Activated CD8-positive, alpha-beta memory T cell treated with anti-CD3 and anti-CD28 coated beads for 24 hours (primary cell): Measurements from ENCODE around the gene LEFTY1.
"Not testable (repeated sequence)": the region's sequence is repeated elsewhere in the genome, so short reads cannot be mapped to it uniquely, and the experiment has no call there.

ENCODE experiments used
- DNase-seq: peaks from one replicate; pipeline ENCODE4 v3.0.0-alpha.2; 2020

Gene LEFTY1, protein sequence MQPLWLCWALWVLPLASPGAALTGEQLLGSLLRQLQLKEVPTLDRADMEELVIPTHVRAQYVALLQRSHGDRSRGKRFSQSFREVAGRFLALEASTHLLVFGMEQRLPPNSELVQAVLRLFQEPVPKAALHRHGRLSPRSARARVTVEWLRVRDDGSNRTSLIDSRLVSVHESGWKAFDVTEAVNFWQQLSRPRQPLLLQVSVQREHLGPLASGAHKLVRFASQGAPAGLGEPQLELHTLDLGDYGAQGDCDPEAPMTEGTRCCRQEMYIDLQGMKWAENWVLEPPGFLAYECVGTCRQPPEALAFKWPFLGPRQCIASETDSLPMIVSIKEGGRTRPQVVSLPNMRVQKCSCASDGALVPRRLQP

DNA sequence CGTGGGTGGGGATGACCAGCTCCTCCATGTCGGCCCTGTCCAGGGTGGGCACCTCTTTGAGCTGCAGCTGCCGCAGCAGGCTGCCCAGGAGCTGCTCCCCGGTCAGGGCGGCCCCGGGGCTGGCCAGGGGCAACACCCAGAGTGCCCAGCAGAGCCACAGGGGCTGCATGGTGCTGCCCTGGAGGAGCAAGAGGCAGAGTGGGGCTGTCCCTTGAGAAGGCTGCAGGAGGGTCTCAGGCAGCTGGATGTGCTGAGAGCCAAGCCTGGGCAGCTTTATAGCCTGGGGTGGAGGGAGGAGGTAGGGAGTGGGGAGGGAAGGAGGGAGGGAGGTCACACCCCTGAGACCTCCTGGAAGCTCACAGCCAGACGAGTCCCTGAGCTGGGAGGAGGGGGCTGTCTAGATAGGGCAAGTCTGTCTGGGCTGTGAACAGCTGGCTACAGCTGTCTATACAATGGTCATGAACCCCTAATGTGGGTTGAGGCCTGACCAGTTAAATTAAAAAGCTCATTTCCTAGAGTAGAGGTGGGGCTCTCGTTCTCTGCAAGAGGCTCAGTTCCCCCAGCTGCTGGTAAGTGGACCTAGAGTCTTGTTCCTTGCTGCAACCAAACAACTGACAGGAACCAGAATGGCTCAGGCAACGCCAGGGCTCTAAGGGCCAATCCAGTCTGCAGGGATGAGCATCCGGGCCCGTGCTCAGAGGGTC, at the start of gene LEFTY1:
LEFTY1 (minus strand) TSS at position 249 of the 704 bp plus-strand sequence; CDS start at position 169, 80 bp downstream.
- no peak for DNase-seq

- DNase-seq: no peak
Observed at GRCh38 chr1:225937048-225937968, 48.4 kb upstream of the LEFTY1 start.

DNA sequence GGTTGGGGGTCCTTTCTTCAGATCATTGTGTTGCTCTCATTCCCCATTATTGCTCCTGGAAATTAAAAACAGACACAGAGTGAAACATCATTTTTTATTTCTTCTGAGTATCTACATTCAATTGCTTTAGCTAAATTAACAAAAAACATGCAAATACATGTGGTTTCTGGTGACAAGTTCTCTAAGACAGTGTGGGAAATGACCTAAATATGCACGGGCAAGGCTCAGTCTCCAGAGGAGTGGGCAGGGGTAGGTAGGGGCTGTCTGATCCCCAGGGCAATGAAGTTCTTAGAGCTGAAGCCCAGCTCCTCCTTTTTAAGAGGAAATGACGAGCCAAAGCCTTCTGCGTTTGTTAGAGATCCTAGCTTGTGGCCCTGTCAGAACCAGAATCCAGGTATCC, 47.6 kb upstream of the LEFTY1 start:
- DNase-seq: no peak

GRCh38 chr1:225936086-225936485, 47.1 kb upstream of the LEFTY1 start:
- not testable (repeated sequence) for DNase-seq

DNA sequence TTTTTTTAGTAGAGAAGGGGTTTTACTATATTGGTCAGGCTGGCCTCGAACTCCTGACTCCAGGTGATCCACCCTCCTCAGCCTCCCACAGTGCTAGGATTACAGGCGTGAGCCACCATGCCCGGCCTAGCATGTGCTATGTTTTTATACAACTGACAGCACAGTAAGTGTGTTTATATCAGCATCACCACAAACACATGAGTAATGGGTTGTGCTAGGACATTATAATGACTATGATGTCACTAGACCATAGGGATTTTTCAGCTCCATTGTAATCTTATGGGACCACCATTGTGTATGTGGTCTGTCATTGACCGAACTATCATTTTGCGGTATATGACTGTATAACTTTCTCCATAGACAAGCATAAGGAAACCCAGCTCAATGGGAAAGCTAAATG, 45.8 kb upstream of the LEFTY1 start:
- no peak for DNase-seq

DNA sequence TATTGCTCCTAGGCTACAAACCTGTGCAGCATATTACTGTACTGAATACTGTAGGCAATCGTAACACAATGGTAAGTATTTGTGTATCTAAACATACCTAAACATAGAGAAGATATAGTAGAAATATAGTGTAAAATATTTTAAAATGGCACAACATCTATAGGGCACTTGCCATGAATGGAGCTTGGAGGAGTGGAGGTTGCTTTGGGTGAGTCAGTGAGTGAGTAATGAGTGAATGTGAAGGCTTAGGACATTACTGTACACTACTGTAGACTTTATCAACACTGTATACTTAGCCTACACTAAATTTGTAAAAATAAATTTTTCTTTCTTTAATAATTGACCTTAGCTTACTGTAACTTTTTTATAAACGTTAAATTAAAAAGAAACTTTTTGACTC, 44.1 kb upstream of the LEFTY1 start:
- DNase-seq: no peak

- no peak for DNase-seq
Observed at GRCh38 chr1:225931270-225932136, 42.6 kb upstream of the LEFTY1 start.

DNA sequence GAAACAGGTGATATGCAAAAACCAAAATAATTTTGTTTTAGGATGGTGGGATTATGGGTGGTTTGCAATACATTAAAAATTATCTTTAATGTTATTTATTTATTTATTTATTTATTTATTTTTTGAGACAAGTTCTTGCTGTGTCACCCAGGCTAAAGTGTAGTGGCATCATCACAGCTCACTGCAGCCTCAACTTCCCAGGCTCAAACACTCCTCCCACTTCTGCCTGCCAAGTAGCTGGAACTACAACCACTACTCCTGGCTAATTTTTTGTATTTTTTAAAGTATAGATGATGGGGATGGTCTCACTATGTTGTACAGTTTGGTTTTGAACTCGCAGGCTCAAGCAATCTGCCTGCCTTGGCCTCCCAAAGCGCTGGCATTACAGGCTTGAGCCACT, 41.6 kb upstream of the LEFTY1 start:
- no peak for DNase-seq

- not testable (repeated sequence) for DNase-seq
Observed at GRCh38 chr1:225929462-225929861, 40.5 kb upstream of the LEFTY1 start.

DNA sequence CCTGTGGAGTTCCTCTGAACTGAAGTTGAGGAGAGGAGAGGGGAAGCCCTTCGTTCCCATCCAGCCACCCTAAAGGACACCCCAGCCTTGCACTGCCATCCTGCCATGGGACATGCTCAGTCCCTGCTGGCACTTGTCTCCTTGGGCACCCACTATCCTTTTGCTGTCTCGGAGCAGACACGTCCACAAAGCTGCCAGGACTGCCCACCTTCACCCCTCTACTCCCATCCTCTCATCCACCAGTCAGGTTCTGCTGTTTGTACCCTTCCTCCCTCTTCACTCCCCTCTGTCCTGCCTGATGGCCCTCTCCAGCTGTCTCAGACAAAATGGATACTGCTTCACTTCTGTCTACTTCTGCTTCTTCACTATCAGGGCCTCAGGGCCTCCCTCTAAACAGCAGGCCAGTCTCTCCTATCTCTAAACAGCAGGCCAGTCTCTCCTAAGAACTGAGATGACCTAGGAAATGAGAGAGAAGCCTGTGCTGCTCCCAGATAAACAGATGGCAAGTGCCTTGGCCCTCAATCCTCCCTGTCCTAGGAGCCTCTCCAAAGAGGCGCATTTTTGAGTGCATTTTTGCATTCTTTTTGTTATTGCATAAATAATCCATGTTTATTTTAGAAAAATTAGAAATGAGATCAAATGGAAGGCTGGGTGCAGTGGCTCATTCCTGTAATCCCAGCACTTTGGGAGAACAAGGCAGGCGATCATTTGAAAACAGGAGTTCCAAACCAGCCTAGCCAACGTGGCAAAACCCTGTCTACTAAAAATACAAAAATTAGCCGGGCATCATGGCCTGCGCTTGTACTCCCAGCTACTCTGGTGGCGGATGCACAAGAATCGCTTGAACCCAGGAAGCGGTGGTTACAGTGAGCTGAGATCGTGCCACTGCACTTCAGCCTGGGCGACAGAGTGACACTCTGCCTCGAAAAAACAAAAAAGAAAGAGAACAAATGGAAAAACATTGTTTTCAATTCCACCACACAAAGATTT, 39.5 kb upstream of the LEFTY1 start:
- no peak for DNase-seq

DNA sequence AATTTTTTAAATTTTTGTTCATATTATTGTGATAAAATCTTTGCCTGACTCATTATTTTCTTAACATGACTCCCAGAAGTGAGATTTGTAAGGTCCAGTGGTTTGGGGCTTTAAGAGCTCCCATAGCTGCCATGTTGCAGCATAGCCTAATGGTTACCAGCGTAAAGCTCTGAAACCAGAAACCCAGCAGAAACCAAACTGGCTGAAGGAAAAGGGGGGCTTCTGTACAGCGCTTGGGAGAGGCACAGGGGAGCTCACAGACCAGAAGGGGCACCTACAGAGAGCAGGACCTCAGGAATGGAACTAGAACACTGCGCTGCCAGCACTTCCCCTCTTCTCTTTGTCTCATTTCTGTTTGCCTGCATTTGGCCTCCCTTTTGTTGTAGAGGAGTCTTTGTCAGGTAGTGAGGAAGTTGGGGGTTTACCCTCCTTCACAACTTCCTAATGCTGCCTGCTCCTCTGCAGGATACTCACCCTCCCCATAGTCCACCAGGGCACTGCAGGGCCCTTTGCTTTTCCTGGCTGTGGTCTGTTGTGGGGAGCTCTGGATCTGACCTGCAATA, 37.7 kb upstream of the LEFTY1 start:
- no peak for DNase-seq

DNA sequence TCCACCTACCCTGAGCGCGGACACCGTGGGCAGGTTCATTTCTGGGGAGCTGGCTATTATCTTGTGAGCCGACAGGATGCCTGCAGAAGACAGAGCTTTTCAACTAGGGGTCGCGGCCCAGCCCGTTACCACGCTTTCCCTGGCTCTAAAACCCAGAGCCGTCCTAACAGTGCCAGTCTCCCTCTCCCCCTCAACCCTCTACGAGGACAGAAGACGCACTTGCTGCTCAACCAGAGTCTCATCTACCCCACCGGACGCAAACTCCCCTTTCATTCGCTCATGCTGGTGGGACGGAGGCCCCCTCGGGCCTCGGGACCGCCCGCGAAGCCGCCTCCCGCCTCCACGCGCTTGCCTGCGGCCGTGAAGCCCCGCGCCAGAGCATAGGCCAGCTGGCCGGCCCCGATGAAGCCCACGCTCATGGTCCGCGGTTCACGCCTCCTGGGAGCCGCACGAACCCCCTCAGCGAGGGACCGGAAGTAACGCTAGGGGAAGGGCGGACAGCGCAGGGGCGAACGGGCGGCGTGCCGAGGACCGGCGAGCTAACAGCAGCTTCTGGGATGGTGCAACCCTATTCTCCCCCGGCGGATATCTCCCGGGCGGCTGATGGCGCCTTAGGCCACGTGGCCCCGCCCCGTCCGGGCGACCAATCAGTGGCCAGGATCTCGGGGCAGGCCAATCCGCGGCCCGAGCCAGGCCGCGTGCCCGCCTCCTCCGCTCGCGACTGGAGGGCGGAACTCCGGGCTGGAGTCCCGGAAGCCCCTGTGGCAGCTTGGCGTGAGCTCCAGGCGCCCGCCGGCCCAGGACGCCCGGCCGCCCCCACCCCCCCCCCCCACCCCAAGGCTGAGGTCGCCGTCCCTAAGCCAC, 35.0 kb upstream of the LEFTY1 start, which contains the start of gene PYCR2:
PYCR2 (minus strand) TSS at position 559 of the 864 bp plus-strand sequence; CDS start at position 419, 140 bp downstream.
- DNase-seq: peak; percentile 97

DNA sequence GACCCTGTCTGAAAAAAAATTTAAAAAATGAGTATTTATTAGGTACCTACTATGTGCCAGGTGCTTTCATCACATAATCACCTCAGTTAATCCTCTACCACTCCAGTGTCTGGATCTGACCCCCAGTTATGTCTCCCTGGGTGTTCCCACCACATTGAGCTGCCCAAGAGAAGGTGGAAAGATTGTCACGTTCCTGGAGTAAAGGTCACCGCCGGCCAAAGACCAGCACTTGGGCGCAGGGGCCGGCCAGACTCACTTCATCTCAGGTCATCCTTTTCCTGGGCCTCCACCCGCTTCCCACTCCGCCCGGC, 34.4 kb upstream of the LEFTY1 start:
- no peak for DNase-seq

- DNase-seq: no peak
Observed at GRCh38 chr1:225921734-225922709, 33.1 kb upstream of the LEFTY1 start.

- no peak for DNase-seq
Observed at GRCh38 chr1:225919906-225920305, 31.0 kb upstream of the LEFTY1 start.

DNA sequence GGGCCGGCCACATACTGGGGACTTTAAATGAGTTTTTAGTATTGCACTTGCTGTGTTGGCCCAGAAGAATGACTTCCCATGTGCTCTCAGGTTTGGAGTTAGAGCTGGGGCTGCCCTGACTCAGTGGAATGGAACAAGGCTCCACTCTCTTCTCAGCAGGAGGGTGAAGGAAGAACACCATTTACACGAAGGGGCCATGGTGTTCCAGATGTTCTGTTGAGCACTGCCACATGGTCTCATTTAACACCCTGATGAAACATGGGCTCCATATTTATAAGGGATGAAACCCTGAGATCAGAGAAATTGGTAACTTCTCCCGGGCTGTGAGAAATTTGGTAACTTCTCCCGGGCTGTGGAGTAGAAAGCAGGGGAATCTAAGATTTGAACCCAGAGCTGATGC, 29.3 kb upstream of the LEFTY1 start:
- DNase-seq: no peak

DNA sequence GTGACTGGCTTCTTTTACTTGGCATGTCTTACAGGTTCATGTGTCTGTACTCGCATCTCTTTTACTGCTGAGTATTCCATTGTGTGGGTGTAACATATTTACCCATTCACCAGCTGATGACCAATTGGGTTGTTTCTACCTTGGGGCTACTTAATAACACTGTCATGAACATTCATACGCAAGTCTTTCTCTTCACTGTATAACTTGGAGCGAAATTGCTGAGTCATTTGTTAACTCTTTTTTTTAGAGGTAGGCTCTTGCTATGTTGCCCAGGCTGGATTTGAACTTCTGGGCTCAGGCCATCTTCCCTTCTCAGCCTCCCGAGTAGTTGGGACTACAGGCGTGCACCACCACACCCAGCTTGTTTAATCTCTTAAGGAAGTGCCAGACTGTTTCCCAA, 28.6 kb upstream of the LEFTY1 start:
- no peak for DNase-seq

DNA sequence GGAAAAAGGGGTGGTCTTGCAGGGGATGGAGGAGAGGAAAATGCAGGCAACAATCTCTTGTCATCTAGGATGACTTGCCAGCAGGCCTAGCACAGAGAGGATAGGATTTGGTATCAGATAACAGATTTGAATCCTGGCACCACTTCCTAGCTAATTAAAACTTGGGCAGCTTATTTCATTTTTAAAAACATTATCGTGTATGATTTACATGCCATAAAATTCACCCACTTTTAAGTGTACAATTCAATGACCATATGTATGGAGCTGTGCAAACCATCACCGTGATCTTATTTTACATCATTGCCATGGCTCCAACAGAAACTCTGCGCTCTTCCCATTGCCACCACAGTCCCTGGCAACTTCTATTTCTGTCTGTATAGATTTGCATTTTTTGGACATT, 28.2 kb upstream of the LEFTY1 start:
- no peak for DNase-seq
